ENCODE results near the gene MRPL37. TPM values are rescaled to one million over a fixed set of nuclear protein-coding genes. Genes with fewer than 3 reads are reported as not detected.

MRPL37 gene
- total RNA-seq, 2 experiments from 2014 or later, result 88.0 to 91.9 TPM

Other genes with a start within 250 kb of the MRPL37 start
- not detected for gene LDLRAD1, start 182.0 kb upstream of the MRPL37 start, total RNA-seq
- 100 to 1,000 TPM; 278 to 280 TPM for gene TMEM59, start 147.0 kb upstream of the MRPL37 start, total RNA-seq
- gene TCEANC2, start 146.6 kb upstream of the MRPL37 start, total RNA-seq, result 10 to 100 TPM; 11.5 to 13.5 TPM
- gene CDCP2, start 47.2 kb upstream of the MRPL37 start, total RNA-seq, result not detected
- 10 to 100 TPM in 1 of 2 experiments, 1 to 10 TPM in 1; 8.9 to 10.0 TPM for gene CYB5RL, start 137 bp upstream of the MRPL37 start, total RNA-seq
- 10 to 100 TPM; 90.0 TPM for gene SSBP3, start 206.2 kb downstream of the MRPL37 start, total RNA-seq

Data from activated CD4-positive, alpha-beta memory T cell treated with anti-CD3 and anti-CD28 coated beads, Interleukin-2, amount 10 ng/mL, durations not matched to agents 7 days and 5 days (primary cell).